H1 (cell line): ENCODE data around the gene RAB1B. TPM values are rescaled to one million over a fixed set of nuclear protein-coding genes. Genes with fewer than 3 reads are reported as not detected.

Experiments used
- CTCF ChIA-PET: fragments of 300-600 bp; sonication (Branson Sonifier 250); formaldehyde crosslinking; loops from one replicate; lab custom pipeline; 2021; ENCODE audit not compliant: partially characterized antibody; lab: Charles Lee
- POLR2A ChIA-PET: fragments of 300-600 bp; sonication (Branson Sonifier 250); formaldehyde crosslinking; loops from one replicate; lab custom pipeline; 2021; ENCODE audit warnings: inconsistent platforms; ENCODE audit not compliant: partially characterized antibody; lab: Charles Lee
- DNase-seq, 2 experiments: peaks; one replicate each; pipeline versions ENCODE4 v3.0.0 to v3.0.0-alpha.2; 2010 to 2022; ENCODE audit warnings: low spot score in 2 of 2, low read depth in 1 of 2, mixed read lengths in 1 of 2
- FAIRE-seq: peaks from 2 replicates; lab custom pipeline; 2011; peaks lifted over from hg19 to GRCh38; lab: Jason Lieb, UNC
- H2AFZ ChIP-seq: 2 replicates; pipeline ENCODE4 v1.8.1; 2012; ENCODE audit warnings: low read length, inconsistent platforms
- H2AK5ac ChIP-seq: 2 replicates; pipeline ENCODE4 v1.6.1; 2013; ENCODE audit warnings: low read depth, low read length
- H2BK120ac ChIP-seq: replicated peaks from 2 replicates; pipeline ENCODE3; 2013; ENCODE audit warnings: low read depth, low read length, inconsistent platforms
- H2BK12ac ChIP-seq: 2 replicates; pipeline ENCODE4 v1.6.1; 2013; ENCODE audit warnings: low read depth, low read length
- H2BK15ac ChIP-seq: 2 replicates; pipeline ENCODE4 v1.6.1; 2013; ENCODE audit warnings: low read length
- H2BK20ac ChIP-seq: 2 replicates; pipeline ENCODE4 v1.6.1; 2013; ENCODE audit warnings: low read length
- H2BK5ac ChIP-seq: 2 replicates; pipeline ENCODE4 v1.6.1; 2013; ENCODE audit warnings: low read depth, low read length
- H3K14ac ChIP-seq: 2 replicates; pipeline ENCODE4 v1.6.1; 2013; ENCODE audit warnings: inconsistent platforms; ENCODE audit not compliant: insufficient read length
- H3K18ac ChIP-seq: 2 replicates; pipeline ENCODE4 v1.6.1; 2013; ENCODE audit warnings: low read length; ENCODE audit errors: extremely low read depth
- H3K23ac ChIP-seq: 2 replicates; pipeline ENCODE4 v1.6.1; 2013; ENCODE audit warnings: inconsistent platforms; ENCODE audit not compliant: insufficient read length
- H3K23me2 ChIP-seq: 2 replicates; pipeline ENCODE4 v1.6.1; 2013; ENCODE audit warnings: low read depth, low read length
- H3K27ac ChIP-seq: 2 replicates; pipeline ENCODE4 v1.6.1; 2011; ENCODE audit warnings: low read depth, low read length, inconsistent platforms
- H3K27me3 ChIP-seq, 4 experiments: replicated peaks in 1 of 4; 1 replicate in 1 of 4; 2 replicates in 3 of 4; pipeline versions ENCODE4 v1.6.1 to v1.8.1; 2011 to 2013; ENCODE audit warnings: low read length in 3 of 4, mild to moderate bottlenecking in 3 of 4, inconsistent platforms in 2 of 4, mixed read lengths in 2 of 4, moderate library complexity in 1 of 4; ENCODE audit not compliant: control insufficient read depth in 3 of 4, insufficient read depth in 3 of 4; ENCODE audit errors: extremely low read depth in 1 of 4
- H3K36me3 ChIP-seq, 4 experiments: 2 replicates each; pipeline versions ENCODE4 v1.6.1 to v1.8.1; 2011 to 2013; ENCODE audit warnings: mild to moderate bottlenecking in 4 of 4, low read length in 3 of 4, moderate library complexity in 2 of 4, control low read depth in 1 of 4, inconsistent platforms in 1 of 4; ENCODE audit not compliant: insufficient read depth in 4 of 4, control insufficient read depth in 2 of 4
- H3K4ac ChIP-seq: replicated peaks from 2 replicates; pipeline ENCODE3; 2013; ENCODE audit warnings: low read length, low read depth, mixed read lengths, inconsistent platforms; ENCODE audit not compliant: insufficient read length
- H3K4me1 ChIP-seq, 4 experiments: replicated peaks in 1 of 4; 1 replicate in 1 of 4; 2 replicates in 3 of 4; pipeline versions ENCODE4 v1.6.1 to v1.8.1; 2011 to 2013; ENCODE audit warnings: low read length in 3 of 4, inconsistent platforms in 2 of 4, mixed read lengths in 1 of 4; ENCODE audit not compliant: insufficient read depth in 4 of 4, control insufficient read depth in 3 of 4
- H3K4me2 ChIP-seq, 2 experiments: 2 replicates each; pipeline versions ENCODE4 v1.6.1 to v1.8.1; 2011 to 2013; ENCODE audit warnings: low read depth in 2 of 2, low read length in 2 of 2, control low read depth in 1 of 2, inconsistent platforms in 1 of 2, mild to moderate bottlenecking in 1 of 2; ENCODE audit not compliant: insufficient read depth in 1 of 2
- H3K4me3 ChIP-seq, 4 experiments: fragments of 200-600, 300-600 bp in 1 of 4; sonication (generic), shearing (Covaris generic), sonication (Bioruptor Twin) in 1 of 4; 2 replicates each; pipeline versions ENCODE4 v1.5.1 to v1.8.1; 2011 to 2016; ENCODE audit warnings: low read length in 4 of 4, low read depth in 3 of 4, control low read depth in 2 of 4, inconsistent platforms in 2 of 4, mild to moderate bottlenecking in 2 of 4, mixed read lengths in 1 of 4, moderate library complexity in 1 of 4; ENCODE audit not compliant: insufficient read depth in 2 of 4; ENCODE audit errors: extremely low read depth in 1 of 4
- H3K56ac ChIP-seq: replicated peaks from 2 replicates; pipeline ENCODE3; 2013; ENCODE audit warnings: low read depth, mild to moderate bottlenecking, mixed read lengths, low read length, inconsistent platforms; ENCODE audit not compliant: insufficient read length
- H3K79me1 ChIP-seq: 2 replicates; pipeline ENCODE4 v1.6.1; 2013; ENCODE audit warnings: low read depth, low read length, control low read depth
- H3K79me2 ChIP-seq, 2 experiments: 2 replicates each; pipeline versions ENCODE4 v1.6.1 to v1.8.1; 2012 to 2013; ENCODE audit warnings: low read length in 2 of 2, mild to moderate bottlenecking in 2 of 2, inconsistent platforms in 1 of 2; ENCODE audit not compliant: insufficient read depth in 2 of 2, control insufficient read depth in 1 of 2
- H3K9ac ChIP-seq, 4 experiments: replicated peaks in 1 of 4; 1 replicate in 1 of 4; 2 replicates in 3 of 4; pipeline versions ENCODE4 v1.6.1 to v1.8.1; 2011 to 2013; ENCODE audit warnings: low read depth in 3 of 4, low read length in 3 of 4, control low read depth in 2 of 4, mild to moderate bottlenecking in 2 of 4, moderate library complexity in 2 of 4, inconsistent platforms in 1 of 4; ENCODE audit errors: extremely low read depth in 1 of 4
- H3K9me3 ChIP-seq, 2 experiments: 2 replicates each; pipeline versions ENCODE4 v1.6.1 to v1.8.1; 2012 to 2013; ENCODE audit warnings: mild to moderate bottlenecking in 2 of 2, moderate library complexity in 2 of 2, control low read depth in 1 of 2, inconsistent platforms in 1 of 2, low read depth in 1 of 2, low read length in 1 of 2, mixed read lengths in 1 of 2; ENCODE audit not compliant: insufficient read depth in 2 of 2
- H4K20me1 ChIP-seq, 2 experiments: replicated peaks in 1 of 2; 2 replicates each; pipeline versions ENCODE3 to v1.8.1; 2011 to 2013; ENCODE audit warnings: inconsistent platforms in 2 of 2, low read length in 2 of 2, mild to moderate bottlenecking in 1 of 2; ENCODE audit not compliant: insufficient read depth in 2 of 2, control insufficient read depth in 1 of 2
- H4K5ac ChIP-seq: 2 replicates; pipeline ENCODE4 v1.6.1; 2013; ENCODE audit warnings: low read length, low read depth, mixed read lengths, inconsistent platforms; ENCODE audit not compliant: insufficient read length
- H4K8ac ChIP-seq: 2 replicates; pipeline ENCODE4 v1.8.0; 2013; ENCODE audit warnings: mild to moderate bottlenecking, moderate library complexity, low read length, inconsistent platforms; ENCODE audit not compliant: insufficient read depth; ENCODE audit errors: extremely low read depth
- H4K91ac ChIP-seq: replicated peaks from 2 replicates; pipeline ENCODE3; 2013; ENCODE audit warnings: low read length, mixed read lengths, inconsistent platforms; ENCODE audit not compliant: insufficient read length
- SIN3A ChIP-seq, 2 experiments: IDR thresholded peaks in 1 of 2; conservative IDR thresholded peaks in 1 of 2; 2 replicates each; pipeline ENCODE4 v1.6.1; 2011 to 2012; ENCODE audit warnings: low read length in 2 of 2, improper control_type of control experiment in 1 of 2, low read depth in 1 of 2, mild to moderate bottlenecking in 1 of 2
- SP1 ChIP-seq: IDR thresholded peaks from 2 replicates; pipeline ENCODE4 v1.6.1; 2011; ENCODE audit warnings: low read depth, low read length
- TAF1 ChIP-seq: IDR thresholded peaks from 2 replicates; pipeline ENCODE4 v1.6.1; 2011; ENCODE audit warnings: mild to moderate bottlenecking, low read depth, low read length
- TEAD4 ChIP-seq: IDR thresholded peaks from 2 replicates; pipeline ENCODE4 v1.6.1; 2012; ENCODE audit warnings: low read depth, low read length, inconsistent platforms, mixed read lengths
- WGBS, 2 experiments: shearing (Covaris generic) in 1 of 2; methylation state at CpG; one replicate each; pipeline versions ENCODE4 v1.1.6 to v1.1.7; 2013 to 2015; ENCODE audit warnings: low lambda C conversion rate in 2 of 2, mixed read lengths in 2 of 2, inconsistent platforms in 1 of 2, low coverage in 1 of 2, missing lambda C conversion rate in 1 of 2; ENCODE audit not compliant: insufficient replicate concordance in 2 of 2, insufficient coverage in 1 of 2, insufficient read length in 1 of 2; ENCODE audit errors: extremely low coverage in 1 of 2, missing lambda C conversion rate in 1 of 2; 5-methylcytosine and 5-hydroxymethylcytosine counted together
- polyA plus RNA-seq, 7 experiments: library from polyadenylated mRNA; depleted of rRNA in 3 of 7; stranded (reverse) in 5 of 7; unstranded in 2 of 7; fragments of >200 nt in 5 of 7; fragments of 200-250 nt in 2 of 7; gene quantifications; 1 replicate in 5 of 7; 2 replicates in 1 of 7; 4 replicates in 1 of 7; pipeline versions ENCODE4 v1.2.1 to v1.2.3, GENCODE V29; 2011 to 2013; ENCODE audit warnings: missing spikeins in 2 of 7, mixed read lengths in 2 of 7
- total RNA-seq: library from RNA; stranded (reverse); fragmentation: NEBNext Ultra II Directional; extraction: Animal tissue kit (Norgen Biotek cat#: 25700); gene quantifications from 2 replicates; pipeline ENCODE4 v1.2.1, GENCODE V29; 2021
- TF ChIP-seq, protein P1 (sequence below): IDR thresholded peaks from 2 replicates; pipeline ENCODE4 v1.6.1; 2011; ENCODE audit warnings: low read length, improper control_type of control experiment
- TF ChIP-seq, protein P2 (sequence below), 3 experiments: IDR thresholded peaks; 1 replicate in 2 of 3; 2 replicates in 1 of 3; pipeline versions ENCODE4 v1.5.1 to v1.6.1; 2011; ENCODE audit warnings: low read length in 3 of 3, mild to moderate bottlenecking in 3 of 3, inconsistent platforms in 2 of 3, low read depth in 1 of 3, moderate library complexity in 1 of 3; ENCODE audit not compliant: insufficient read depth in 1 of 3; ENCODE audit errors: control extremely low read depth in 1 of 3

The RAB1B gene
- total and polyA plus RNA-seq, 2 of the 8 experiments (the other 6 are each of a cell fraction or from before 2014, with no cell fraction given) = 100 to 217 TPM

DNA sequence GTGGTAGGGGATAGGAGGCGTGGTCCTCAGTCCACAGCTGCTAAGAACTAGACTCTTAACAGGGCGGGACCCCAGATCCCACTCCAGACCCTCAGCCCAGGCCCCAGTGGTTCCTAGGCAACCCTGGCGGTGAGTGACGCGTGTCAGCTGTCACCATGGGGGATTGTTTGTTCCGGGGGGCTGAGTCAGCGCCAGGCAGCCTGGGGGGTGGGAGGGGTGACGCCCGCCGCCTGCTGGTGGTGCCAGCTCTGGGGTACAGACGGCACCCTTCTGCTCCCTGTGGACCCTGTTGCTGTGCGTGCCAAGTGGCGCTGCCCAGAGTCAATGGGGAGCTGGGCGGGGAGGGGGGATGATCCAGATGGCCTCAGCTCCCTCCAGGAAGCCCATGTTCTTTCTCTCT, 12.0 kb downstream of the RAB1B start:
- POLR2A ChIA-PET = interaction anchor here (0.9 to 7.9 kb wide), 7 partner anchors 9 to 90 kb away, joined by 3 to 125 read pairs (median 10); partner anchors contain the start of genes B4GAT1, BRMS1, RAB1B and RIN1

More for the DNA sequence above, 12.0 kb downstream of the RAB1B start:
- no peak overlapping the region for H2BK120ac ChIP-seq
- H3K18ac ChIP-seq = no peak overlapping the region
- no peak overlapping the region for H3K23ac ChIP-seq
- no peak overlapping the region for H3K56ac ChIP-seq
- H3K79me2 ChIP-seq = no peaks in the 10 kb centered on the region
- H3K4me3 ChIP-seq = no peak overlapping the region
- H3K27me3 ChIP-seq = peaks cover 0 to 4% (median under 1%) of the 10 kb centered on the region in 4 experiments; a peak in 2 of 7 replicates
- no peak overlapping the region for H3K9ac ChIP-seq
- no peak overlapping the region for H3K4me2 ChIP-seq
- no peak overlapping the region for H2BK15ac ChIP-seq
- peaks cover 9 to 23% of the 10 kb centered on the region in 2 experiments for H4K20me1 ChIP-seq
- H3K4ac ChIP-seq = no peak overlapping the region
- no peaks in the 10 kb centered on the region for H3K79me1 ChIP-seq
- no peak overlapping the region; the same call in 1 of the 2 replicates for H4K8ac ChIP-seq
- TF ChIP-seq TEAD4 (no peak), SP1 (no peak), SIN3A (conservative IDR thresholded peaks at IDR 0.05 in 1 of 2, IDR thresholded peaks at IDR 0.05 in 1 of 2; ENCODE audit: low read depth in 1 of 2, low read length in 2 of 2) (no peak), TAF1 (no peak)
- TF ChIP-seq, protein P1, sequence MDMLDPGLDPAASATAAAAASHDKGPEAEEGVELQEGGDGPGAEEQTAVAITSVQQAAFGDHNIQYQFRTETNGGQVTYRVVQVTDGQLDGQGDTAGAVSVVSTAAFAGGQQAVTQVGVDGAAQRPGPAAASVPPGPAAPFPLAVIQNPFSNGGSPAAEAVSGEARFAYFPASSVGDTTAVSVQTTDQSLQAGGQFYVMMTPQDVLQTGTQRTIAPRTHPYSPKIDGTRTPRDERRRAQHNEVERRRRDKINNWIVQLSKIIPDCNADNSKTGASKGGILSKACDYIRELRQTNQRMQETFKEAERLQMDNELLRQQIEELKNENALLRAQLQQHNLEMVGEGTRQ = no peak
- TF ChIP-seq, protein P2, sequence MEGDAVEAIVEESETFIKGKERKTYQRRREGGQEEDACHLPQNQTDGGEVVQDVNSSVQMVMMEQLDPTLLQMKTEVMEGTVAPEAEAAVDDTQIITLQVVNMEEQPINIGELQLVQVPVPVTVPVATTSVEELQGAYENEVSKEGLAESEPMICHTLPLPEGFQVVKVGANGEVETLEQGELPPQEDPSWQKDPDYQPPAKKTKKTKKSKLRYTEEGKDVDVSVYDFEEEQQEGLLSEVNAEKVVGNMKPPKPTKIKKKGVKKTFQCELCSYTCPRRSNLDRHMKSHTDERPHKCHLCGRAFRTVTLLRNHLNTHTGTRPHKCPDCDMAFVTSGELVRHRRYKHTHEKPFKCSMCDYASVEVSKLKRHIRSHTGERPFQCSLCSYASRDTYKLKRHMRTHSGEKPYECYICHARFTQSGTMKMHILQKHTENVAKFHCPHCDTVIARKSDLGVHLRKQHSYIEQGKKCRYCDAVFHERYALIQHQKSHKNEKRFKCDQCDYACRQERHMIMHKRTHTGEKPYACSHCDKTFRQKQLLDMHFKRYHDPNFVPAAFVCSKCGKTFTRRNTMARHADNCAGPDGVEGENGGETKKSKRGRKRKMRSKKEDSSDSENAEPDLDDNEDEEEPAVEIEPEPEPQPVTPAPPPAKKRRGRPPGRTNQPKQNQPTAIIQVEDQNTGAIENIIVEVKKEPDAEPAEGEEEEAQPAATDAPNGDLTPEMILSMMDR (IDR thresholded peaks at IDR 0.05; ENCODE audit: control extremely low read depth in 1 of 3, insufficient read depth in 1 of 3, low read depth in 1 of 3, low read length in 3 of 3) = no peak
- peaks cover 4% of the 10 kb centered on the region; the same call in 1 of the 2 replicates for H3K23me2 ChIP-seq
- H3K14ac ChIP-seq = no peak overlapping the region
- H3K4me1 ChIP-seq = peaks cover 0 to 17% (median 13%) of the 10 kb centered on the region in 4 experiments; a peak in 5 of 7 replicates
- H2BK12ac ChIP-seq = no peak overlapping the region
- H3K27ac ChIP-seq = no peak overlapping the region
- WGBS, 2 experiments = 75% methylated on average over 11 of the region's 14 CpGs; no CpG with 5 or more reads in 1 of the 2 experiments
- no peak overlapping the region for H2BK20ac ChIP-seq
- no peaks in the 10 kb centered on the region for H3K9me3 ChIP-seq
- peaks cover 0 to 6% (median 1%) of the 10 kb centered on the region in 4 experiments; a peak in 2 of 8 replicates for H3K36me3 ChIP-seq
- DNase-seq (no peak), FAIRE-seq (no peak)
- H2BK5ac ChIP-seq = no peak overlapping the region
- H4K91ac ChIP-seq = no peak overlapping the region
- no peak overlapping the region for H2AFZ ChIP-seq
- CTCF ChIA-PET = interaction anchor here (1.0 to 5.2 kb wide), 10 partner anchors 10 to 84 kb away, joined by 3 to 48 read pairs (median 8); partner anchors contain the start of genes RAB1B and RIN1
- no peak overlapping the region for H2AK5ac ChIP-seq
- H4K5ac ChIP-seq = no peak overlapping the region
